Adrenal gland (tissue), 5 donors: Measurements from ENCODE around the gene HDAC1.

Experiments
- POLR2A ChIP-seq, 2 donors: fragments of 450-650 bp; IDR thresholded peaks; one replicate each; pipeline ENCODE4 v1.6.1; 2017; ENCODE audit warnings: antibody characterized with exemption in 2 of 2, mild to moderate bottlenecking in 2 of 2, moderate library complexity in 1 of 2
- TF ChIP-seq, protein P1 (sequence below), 6 experiments: fragments of 450-650 bp in 4 of 6; fragments of 200-600 bp in 2 of 6; sonication (generic) in 1 of 6; IDR thresholded peaks; 1 replicate in 5 of 6; 2 replicates in 1 of 6; pipeline versions ENCODE4 v1.5.1 to v1.8.0; 2016 to 2021; ENCODE audit warnings: antibody characterized with exemption in 6 of 6, mild to moderate bottlenecking in 2 of 6, moderate library complexity in 1 of 6
- donor health status: DM: no; HTN: no; CAD: no.

DNA sequence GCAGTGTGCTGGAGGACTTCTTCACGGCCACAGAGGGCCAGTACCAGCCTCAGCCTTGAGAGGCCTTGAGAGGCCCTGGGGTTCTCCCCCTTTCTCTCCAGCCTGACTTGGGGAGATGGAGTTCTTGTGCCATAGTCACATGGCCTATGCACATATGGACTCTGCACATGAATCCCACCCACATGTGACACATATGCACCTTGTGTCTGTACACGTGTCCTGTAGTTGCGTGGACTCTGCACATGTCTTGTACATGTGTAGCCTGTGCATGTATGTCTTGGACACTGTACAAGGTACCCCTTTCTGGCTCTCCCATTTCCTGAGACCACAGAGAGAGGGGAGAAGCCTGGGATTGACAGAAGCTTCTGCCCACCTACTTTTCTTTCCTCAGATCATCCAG is 6.2 kb upstream of the HDAC1 start:
- TF ChIP-seq, protein P1, sequence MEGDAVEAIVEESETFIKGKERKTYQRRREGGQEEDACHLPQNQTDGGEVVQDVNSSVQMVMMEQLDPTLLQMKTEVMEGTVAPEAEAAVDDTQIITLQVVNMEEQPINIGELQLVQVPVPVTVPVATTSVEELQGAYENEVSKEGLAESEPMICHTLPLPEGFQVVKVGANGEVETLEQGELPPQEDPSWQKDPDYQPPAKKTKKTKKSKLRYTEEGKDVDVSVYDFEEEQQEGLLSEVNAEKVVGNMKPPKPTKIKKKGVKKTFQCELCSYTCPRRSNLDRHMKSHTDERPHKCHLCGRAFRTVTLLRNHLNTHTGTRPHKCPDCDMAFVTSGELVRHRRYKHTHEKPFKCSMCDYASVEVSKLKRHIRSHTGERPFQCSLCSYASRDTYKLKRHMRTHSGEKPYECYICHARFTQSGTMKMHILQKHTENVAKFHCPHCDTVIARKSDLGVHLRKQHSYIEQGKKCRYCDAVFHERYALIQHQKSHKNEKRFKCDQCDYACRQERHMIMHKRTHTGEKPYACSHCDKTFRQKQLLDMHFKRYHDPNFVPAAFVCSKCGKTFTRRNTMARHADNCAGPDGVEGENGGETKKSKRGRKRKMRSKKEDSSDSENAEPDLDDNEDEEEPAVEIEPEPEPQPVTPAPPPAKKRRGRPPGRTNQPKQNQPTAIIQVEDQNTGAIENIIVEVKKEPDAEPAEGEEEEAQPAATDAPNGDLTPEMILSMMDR (IDR thresholded peaks at IDR 0.05) = no peak
- TF ChIP-seq POLR2A (IDR thresholded peaks at IDR 0.05) = no peak
